NCI-H446 (cell line): ENCODE data around the gene CTXND1.

ENCODE experiments used
- DNase-seq, 2 experiments: peaks; one replicate each; lab custom pipeline; 2025; lab: John Stamatoyannopoulos, UW

CTXND1 gene

GRCh38 chr15:80259942-80260510 is 8.0 kb upstream of the CTXND1 start:
- no peak for DNase-seq

DNA sequence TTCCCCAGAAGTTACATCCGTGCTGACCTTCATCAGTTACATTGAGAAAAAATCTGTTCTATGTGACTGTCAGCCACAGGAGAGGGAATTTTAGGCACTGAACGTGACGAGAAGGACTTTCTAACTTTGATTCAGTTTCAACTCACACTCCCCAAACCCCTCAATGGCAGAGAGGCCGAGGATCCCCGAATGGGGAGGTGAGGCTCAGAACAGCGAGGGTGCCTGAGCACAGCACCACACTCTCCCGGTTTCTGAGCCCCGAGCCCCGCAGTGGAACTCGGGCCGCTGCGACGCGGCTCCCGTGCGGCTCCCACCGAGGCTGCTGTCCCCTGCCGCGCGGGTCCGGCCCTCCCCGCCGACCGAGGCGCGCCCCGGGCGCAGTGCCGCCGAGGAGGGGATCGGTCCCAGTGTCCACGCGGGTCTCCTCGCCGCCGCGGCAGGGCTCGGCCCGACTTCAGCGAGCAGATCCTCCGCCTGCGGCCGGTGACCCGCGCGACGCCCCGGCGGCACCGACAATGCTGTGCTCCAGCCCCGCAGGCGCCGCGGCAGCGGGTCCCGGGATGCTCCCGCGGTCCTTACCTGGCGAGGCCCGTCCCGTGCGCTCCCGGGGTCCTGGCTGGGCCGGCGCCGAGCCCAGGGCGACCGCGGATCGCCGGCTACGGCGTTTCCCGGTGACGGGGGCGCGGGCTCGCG is 439 bp downstream of the CTXND1 start:
- no peak for DNase-seq

- DNase-seq, result no peak
Measured at GRCh38 chr15:80250614-80251427, 1.2 kb downstream of the CTXND1 start.

- DNase-seq, result no peak
Measured at GRCh38 chr15:80249973-80250372, 2.0 kb downstream of the CTXND1 start.

GRCh38 chr15:80247320-80247719 is 4.7 kb downstream of the CTXND1 start:
- DNase-seq, result no peak

GRCh38 chr15:80246425-80246894 is 5.6 kb downstream of the CTXND1 start:
- no peak for DNase-seq

- peak in 1 of 2 experiments; percentile 25 for DNase-seq
Measured at GRCh38 chr15:80242802-80243201, 9.2 kb downstream of the CTXND1 start.

- peak in 1 of 2 experiments; percentile 4 for DNase-seq
Measured at GRCh38 chr15:80242132-80242769, 9.8 kb downstream of the CTXND1 start.

DNA sequence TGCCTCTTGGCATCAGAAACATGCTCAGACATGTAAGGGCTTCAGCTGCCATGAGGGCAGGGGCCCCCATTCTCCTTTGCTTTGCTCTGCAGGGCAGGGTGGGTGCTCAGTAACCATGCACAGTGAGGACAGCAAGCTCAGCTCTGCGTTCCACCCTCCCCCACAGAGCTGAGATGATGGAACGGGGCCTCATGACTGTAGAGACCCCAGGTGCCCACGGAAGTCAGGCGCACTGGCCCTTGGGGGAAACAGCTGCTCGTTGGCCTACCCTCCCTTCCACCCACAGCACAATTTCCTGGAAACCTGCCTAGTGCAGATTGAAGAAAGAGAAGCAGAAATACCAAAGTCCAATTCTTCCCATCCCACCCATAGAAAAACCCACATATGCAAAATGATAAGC is 10.5 kb downstream of the CTXND1 start:
- DNase-seq, result peak in 1 of 2 experiments; percentile 1

GRCh38 chr15:80240276-80240675 is 11.7 kb downstream of the CTXND1 start:
- DNase-seq, result peak in 1 of 2 experiments; percentile 42

GRCh38 chr15:80234883-80235282 is 17.1 kb downstream of the CTXND1 start:
- DNase-seq, result peak in 1 of 2 experiments; percentile 2

DNA sequence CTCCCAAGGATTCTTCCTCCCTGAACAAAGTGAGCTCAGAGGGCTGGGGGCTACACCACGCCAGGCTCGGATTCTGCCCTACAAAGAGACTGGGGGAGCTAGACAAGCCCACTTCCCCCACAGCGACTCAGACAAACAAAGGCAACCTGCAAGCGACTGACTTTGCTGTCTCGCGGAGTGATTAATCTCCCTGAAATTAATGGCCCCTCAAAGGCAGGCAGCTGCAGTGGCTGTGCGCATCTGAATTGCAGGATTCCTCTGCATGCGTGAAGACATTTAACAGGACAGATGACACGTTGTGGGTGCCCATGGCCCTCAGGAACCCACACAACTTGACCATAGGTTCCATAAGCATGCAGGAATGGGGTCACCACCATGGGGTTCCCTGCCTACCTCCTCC is 18.4 kb downstream of the CTXND1 start:
- no peak for DNase-seq

DNA sequence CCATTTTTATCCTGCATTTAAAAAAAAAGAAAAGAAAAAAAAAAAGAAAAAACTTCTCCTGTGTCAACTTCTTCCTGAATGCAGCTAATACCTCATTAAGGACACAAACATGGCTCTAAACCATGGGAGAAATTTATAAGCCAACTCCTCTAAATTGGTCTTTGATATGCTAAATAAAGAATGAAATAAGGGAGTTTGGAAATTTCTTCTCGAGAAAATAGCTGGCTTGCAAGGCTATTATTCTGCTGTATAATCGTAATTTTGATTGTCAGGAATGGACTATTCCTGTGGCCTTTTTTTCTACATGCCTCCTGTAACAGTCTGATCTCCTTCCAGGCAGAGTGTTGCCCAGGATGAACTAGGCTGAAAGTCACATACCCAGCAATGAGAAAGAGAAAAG is 20.6 kb downstream of the CTXND1 start:
- DNase-seq, result no peak

- DNase-seq, result no peak
Measured at GRCh38 chr15:80228959-80229610, 22.9 kb downstream of the CTXND1 start.

GRCh38 chr15:80219955-80220354 is 32.1 kb downstream of the CTXND1 start:
- DNase-seq, result no peak

GRCh38 chr15:80217327-80217900 is 34.6 kb downstream of the CTXND1 start:
- no peak for DNase-seq

DNA sequence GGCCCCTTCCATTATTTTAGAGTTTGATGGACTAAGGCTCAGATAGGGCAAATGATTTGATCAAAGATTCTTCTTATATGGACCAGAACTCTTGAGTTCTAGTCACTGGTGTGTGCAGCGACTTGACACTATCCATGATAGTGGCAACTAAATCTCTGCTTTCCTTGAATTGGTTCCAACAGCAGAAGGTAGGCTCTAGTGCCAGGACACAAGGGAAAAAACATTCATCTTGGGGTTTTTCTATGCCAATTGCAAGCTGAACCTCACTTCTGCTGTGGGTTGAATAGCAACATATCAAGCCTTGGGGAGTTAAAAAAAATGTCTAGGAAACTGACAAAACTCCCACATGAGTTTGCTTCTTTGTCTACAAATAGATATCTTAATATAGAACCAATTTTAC is 35.1 kb downstream of the CTXND1 start:
- peak in 1 of 2 experiments; percentile 2 for DNase-seq

DNA sequence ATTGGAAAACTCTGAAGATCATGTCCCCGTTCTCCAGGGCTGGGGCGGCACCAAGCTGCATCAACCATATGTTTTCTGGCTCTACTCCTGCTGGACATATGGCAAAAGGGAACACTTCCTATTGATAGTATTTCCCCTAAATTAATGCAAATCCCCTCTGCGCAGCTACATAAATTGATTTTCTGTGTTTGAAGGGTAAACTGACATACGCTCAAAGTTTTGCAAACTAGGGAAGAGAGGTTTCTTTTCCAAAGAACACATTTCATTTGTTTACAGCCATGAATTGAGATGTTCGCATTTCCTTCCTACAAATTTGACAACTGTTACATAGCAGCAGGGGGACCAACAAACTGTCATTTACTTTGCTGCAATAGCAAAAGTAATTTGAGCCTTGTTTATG is 35.9 kb downstream of the CTXND1 start:
- DNase-seq, result no peak

- DNase-seq, result no peak
Measured at GRCh38 chr15:80214910-80215309, 37.1 kb downstream of the CTXND1 start.

- DNase-seq, result no peak
Measured at GRCh38 chr15:80211976-80212375, 40.0 kb downstream of the CTXND1 start.
